Measurements from ENCODE around the gene ALPP.
"Not testable (repeated sequence)": the region's sequence is repeated elsewhere in the genome, so short reads cannot be mapped to it uniquely, and the experiment has no call there.

ALPP gene

GRCh38 chr2:232418466-232419244 lies 40.1 kb downstream of the ALPP start:
- H3K4me3 ChIP-seq (ENCODE audit: low read length): no peak overlapping the region; the same call in 1 of the 2 replicates
- no peak for TF ChIP-seq CTCF (conservative IDR thresholded peaks at IDR 0.05; ENCODE audit: low read length)
- no peak for DNase-seq (ENCODE audit: low read depth)

- no peak for TF ChIP-seq CTCF (conservative IDR thresholded peaks at IDR 0.05; ENCODE audit: low read length)
- no peak overlapping the region for H3K4me3 ChIP-seq (ENCODE audit: low read length)
- no peak for DNase-seq (ENCODE audit: low read depth)
These were observed 40.9 kb downstream of the ALPP start for GRCh38 chr2:232419245-232420072.

GRCh38 chr2:232420073-232420454 lies 41.5 kb downstream of the ALPP start:
- no peak overlapping the region for H3K4me3 ChIP-seq (ENCODE audit: low read length)
- no peak for TF ChIP-seq CTCF (conservative IDR thresholded peaks at IDR 0.05; ENCODE audit: low read length)
- no peak for DNase-seq (ENCODE audit: low read depth)

GRCh38 chr2:232420463-232421188 lies 42.1 kb downstream of the ALPP start:
- TF ChIP-seq CTCF (conservative IDR thresholded peaks at IDR 0.05; ENCODE audit: low read length): no peak
- no peak overlapping the region for H3K4me3 ChIP-seq (ENCODE audit: low read length)
- DNase-seq (ENCODE audit: low read depth): no peak

GRCh38 chr2:232421189-232421785 lies 42.7 kb downstream of the ALPP start:
- no peak for TF ChIP-seq CTCF (conservative IDR thresholded peaks at IDR 0.05; ENCODE audit: low read length)
- no peak overlapping the region for H3K4me3 ChIP-seq (ENCODE audit: low read length)
- no peak for DNase-seq (ENCODE audit: low read depth)

GRCh38 chr2:232422051-232422450 lies 43.5 kb downstream of the ALPP start:
- DNase-seq (ENCODE audit: low read depth): no peak
- no peak for TF ChIP-seq CTCF (conservative IDR thresholded peaks at IDR 0.05; ENCODE audit: low read length)
- no peak overlapping the region for H3K4me3 ChIP-seq (ENCODE audit: low read length)

GRCh38 chr2:232422996-232423395 lies 44.4 kb downstream of the ALPP start:
- not testable (repeated sequence) for H3K4me3 ChIP-seq (ENCODE audit: low read length); DNase-seq (ENCODE audit: low read depth)

GRCh38 chr2:232423407-232423806 lies 44.9 kb downstream of the ALPP start:
- DNase-seq (ENCODE audit: low read depth); H3K4me3 ChIP-seq (ENCODE audit: low read length): not testable (repeated sequence)
